Panc1 (cell line): Measurements from ENCODE around the gene KRT73. TPM values are rescaled to one million over a fixed set of nuclear protein-coding genes. Genes with fewer than 3 reads are reported as not detected.

ENCODE experiments used
- ATAC-seq: fragments of 200-7000 bp; cut with Tn5 transposase; 2 replicates; pipeline ENCODE4 v1.9.1; 2020; ENCODE audit warnings: mild to moderate bottlenecking, moderate library complexity
- BruUV-seq: library from RNA; stranded (reverse); fragments of 400-500 nt; replicated peaks from 2 replicates; lab custom pipeline; 2021; lab: Mats Ljungman, UMichigan
- CTCF ChIA-PET: fragments of 300-600 bp; sonication (Branson Sonifier 250); formaldehyde crosslinking; loops from one replicate; lab custom pipeline; 2022; ENCODE audit warnings: antibody characterized with exemption; lab: Charles Lee
- POLR2A ChIA-PET: fragments of 300-600 bp; sonication (Branson Sonifier 250); formaldehyde crosslinking; loops from one replicate; lab custom pipeline; 2022; ENCODE audit warnings: antibody characterized with exemption; lab: Charles Lee
- DNase-seq: peaks from one replicate; pipeline ENCODE4 v3.0.0-alpha.2; 2010; ENCODE audit warnings: low read depth, low spot score
- H3K27ac ChIP-seq: 2 replicates; pipeline ENCODE4 v1.5.1; 2011; ENCODE audit warnings: mild to moderate bottlenecking, low read length, inconsistent platforms
- H3K27me3 ChIP-seq: fragments of 200-500 bp; sonication (Bioruptor generic); 2 replicates; pipeline ENCODE4 v1.6.0; 2014; ENCODE audit warnings: low read length, inconsistent platforms; ENCODE audit not compliant: control insufficient read depth, insufficient read depth
- H3K36me3 ChIP-seq: fragments of 200-500 bp; sonication (Bioruptor generic); 2 replicates; pipeline ENCODE4 v1.5.1; 2014; ENCODE audit warnings: inconsistent platforms, mild to moderate bottlenecking, low read length, moderate library complexity; ENCODE audit not compliant: control insufficient read depth, insufficient read depth
- H3K4me1 ChIP-seq: 2 replicates; pipeline ENCODE4 v1.5.1; 2011; ENCODE audit warnings: inconsistent platforms, mild to moderate bottlenecking, low read length, moderate library complexity; ENCODE audit not compliant: control insufficient read depth, insufficient read depth
- H3K4me3 ChIP-seq, 2 experiments: 2 replicates each; pipeline ENCODE4 v1.5.1; 2011 to 2012; ENCODE audit warnings: low read depth in 2 of 2, low read length in 2 of 2, mild to moderate bottlenecking in 2 of 2, inconsistent platforms in 1 of 2, moderate library complexity in 1 of 2
- H3K9me3 ChIP-seq: fragments of 200-500 bp; sonication (Bioruptor generic); 2 replicates; pipeline ENCODE4 v1.5.1; 2014; ENCODE audit warnings: low read depth, mild to moderate bottlenecking, inconsistent platforms, low read length, moderate library complexity; ENCODE audit not compliant: control insufficient read depth, insufficient read depth
- POLR2AphosphoS5 ChIP-seq: IDR thresholded peaks from 2 replicates; pipeline ENCODE4 v1.6.1; 2012; ENCODE audit warnings: mild to moderate bottlenecking, low read depth, low read length, moderate library complexity
- SIN3A ChIP-seq: IDR thresholded peaks from 2 replicates; pipeline ENCODE4 v1.6.1; 2012; ENCODE audit warnings: low read depth, mild to moderate bottlenecking, low read length, moderate library complexity, borderline replicate concordance; ENCODE audit not compliant: insufficient read depth
- TCF7L2 ChIP-seq: IDR thresholded peaks from 2 replicates; pipeline ENCODE4 v1.6.1; 2011; ENCODE audit warnings: mild to moderate bottlenecking, low read depth, low read length, inconsistent platforms
- in situ Hi-C: cut with HindIII; loops from 2 replicates; pipeline ENCODE4 v1.10.0; 2016; ENCODE audit warnings: low sequenced_read_pairs, low pct_unique_long_range_greater_than_20kb
- intact Hi-C: fragments of 100-400 bp; cut with micrococcal nuclease; formaldehyde crosslinking; loops from one replicate; pipeline ENCODE4 v1.10.0; 2022; ENCODE audit not compliant: unreplicated experiment
- total RNA-seq: library from RNA; stranded (reverse); gene quantifications from one replicate; pipeline ENCODE4 v1.2.1, GENCODE V29; 2021; ENCODE audit not compliant: unreplicated experiment
- TF ChIP-seq, protein P1 (sequence below), 2 experiments: IDR thresholded peaks; 2 replicates each; pipeline ENCODE4 v1.6.1; 2011 to 2012; ENCODE audit warnings: low read depth in 2 of 2, control low read depth in 1 of 2, low read length in 1 of 2, mild to moderate bottlenecking in 1 of 2, moderate library complexity in 1 of 2; ENCODE audit not compliant: insufficient read depth in 1 of 2
- TF ChIP-seq, protein P2 (sequence below): fragments of 450-650 bp; IDR thresholded peaks from 2 replicates; pipeline ENCODE4 v1.5.1; 2017; ENCODE audit warnings: mild to moderate bottlenecking

Gene KRT73
- total RNA-seq, 1 experiment from 2014 or later: not detected

DNA sequence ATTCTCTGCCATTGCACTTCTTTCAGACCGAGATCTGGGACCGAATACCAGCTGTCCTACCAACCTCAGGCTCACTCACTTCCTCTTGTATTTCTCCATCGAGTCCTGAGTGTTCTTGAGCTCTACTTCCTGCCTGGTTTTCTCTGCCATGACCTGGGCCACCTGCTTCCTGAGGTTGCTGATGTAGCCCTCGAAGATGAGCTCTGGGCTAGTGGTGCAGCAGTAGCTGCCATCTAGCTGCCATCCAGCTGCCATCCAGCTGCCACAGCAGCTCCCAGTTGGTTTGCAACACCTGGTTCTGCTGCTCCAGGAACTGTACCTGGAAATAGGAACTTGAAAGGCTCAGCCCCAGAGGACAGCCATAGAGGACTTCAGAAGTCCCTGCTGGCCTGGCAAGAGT, 15.0 kb upstream of the KRT73 start:
- no peaks in the 10 kb centered on the region for H3K4me1 ChIP-seq
- BruUV-seq: no TSS peak
- H3K9me3 ChIP-seq: no peaks in the 10 kb centered on the region
- ChIA-PET POLR2A (no interaction called here), CTCF (no interaction called here)
- no peaks in the 10 kb centered on the region for H3K36me3 ChIP-seq
- ATAC-seq: no peak
- intact Hi-C loops: no loop called here
- H3K27me3 ChIP-seq: no peaks in the 10 kb centered on the region
- TF ChIP-seq, protein P1, sequence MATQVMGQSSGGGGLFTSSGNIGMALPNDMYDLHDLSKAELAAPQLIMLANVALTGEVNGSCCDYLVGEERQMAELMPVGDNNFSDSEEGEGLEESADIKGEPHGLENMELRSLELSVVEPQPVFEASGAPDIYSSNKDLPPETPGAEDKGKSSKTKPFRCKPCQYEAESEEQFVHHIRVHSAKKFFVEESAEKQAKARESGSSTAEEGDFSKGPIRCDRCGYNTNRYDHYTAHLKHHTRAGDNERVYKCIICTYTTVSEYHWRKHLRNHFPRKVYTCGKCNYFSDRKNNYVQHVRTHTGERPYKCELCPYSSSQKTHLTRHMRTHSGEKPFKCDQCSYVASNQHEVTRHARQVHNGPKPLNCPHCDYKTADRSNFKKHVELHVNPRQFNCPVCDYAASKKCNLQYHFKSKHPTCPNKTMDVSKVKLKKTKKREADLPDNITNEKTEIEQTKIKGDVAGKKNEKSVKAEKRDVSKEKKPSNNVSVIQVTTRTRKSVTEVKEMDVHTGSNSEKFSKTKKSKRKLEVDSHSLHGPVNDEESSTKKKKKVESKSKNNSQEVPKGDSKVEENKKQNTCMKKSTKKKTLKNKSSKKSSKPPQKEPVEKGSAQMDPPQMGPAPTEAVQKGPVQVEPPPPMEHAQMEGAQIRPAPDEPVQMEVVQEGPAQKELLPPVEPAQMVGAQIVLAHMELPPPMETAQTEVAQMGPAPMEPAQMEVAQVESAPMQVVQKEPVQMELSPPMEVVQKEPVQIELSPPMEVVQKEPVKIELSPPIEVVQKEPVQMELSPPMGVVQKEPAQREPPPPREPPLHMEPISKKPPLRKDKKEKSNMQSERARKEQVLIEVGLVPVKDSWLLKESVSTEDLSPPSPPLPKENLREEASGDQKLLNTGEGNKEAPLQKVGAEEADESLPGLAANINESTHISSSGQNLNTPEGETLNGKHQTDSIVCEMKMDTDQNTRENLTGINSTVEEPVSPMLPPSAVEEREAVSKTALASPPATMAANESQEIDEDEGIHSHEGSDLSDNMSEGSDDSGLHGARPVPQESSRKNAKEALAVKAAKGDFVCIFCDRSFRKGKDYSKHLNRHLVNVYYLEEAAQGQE (IDR thresholded peaks at IDR 0.05; ENCODE audit: insufficient read depth in 1 of 2, low read depth in 2 of 2, low read length in 1 of 2): no peak
- TF ChIP-seq SIN3A: no peak
- TF ChIP-seq TCF7L2: no peak
- TF ChIP-seq, protein P2, sequence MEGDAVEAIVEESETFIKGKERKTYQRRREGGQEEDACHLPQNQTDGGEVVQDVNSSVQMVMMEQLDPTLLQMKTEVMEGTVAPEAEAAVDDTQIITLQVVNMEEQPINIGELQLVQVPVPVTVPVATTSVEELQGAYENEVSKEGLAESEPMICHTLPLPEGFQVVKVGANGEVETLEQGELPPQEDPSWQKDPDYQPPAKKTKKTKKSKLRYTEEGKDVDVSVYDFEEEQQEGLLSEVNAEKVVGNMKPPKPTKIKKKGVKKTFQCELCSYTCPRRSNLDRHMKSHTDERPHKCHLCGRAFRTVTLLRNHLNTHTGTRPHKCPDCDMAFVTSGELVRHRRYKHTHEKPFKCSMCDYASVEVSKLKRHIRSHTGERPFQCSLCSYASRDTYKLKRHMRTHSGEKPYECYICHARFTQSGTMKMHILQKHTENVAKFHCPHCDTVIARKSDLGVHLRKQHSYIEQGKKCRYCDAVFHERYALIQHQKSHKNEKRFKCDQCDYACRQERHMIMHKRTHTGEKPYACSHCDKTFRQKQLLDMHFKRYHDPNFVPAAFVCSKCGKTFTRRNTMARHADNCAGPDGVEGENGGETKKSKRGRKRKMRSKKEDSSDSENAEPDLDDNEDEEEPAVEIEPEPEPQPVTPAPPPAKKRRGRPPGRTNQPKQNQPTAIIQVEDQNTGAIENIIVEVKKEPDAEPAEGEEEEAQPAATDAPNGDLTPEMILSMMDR: no peak
- TF ChIP-seq POLR2AphosphoS5: no peak
- in situ Hi-C loops: no loop called here
- H3K4me3 ChIP-seq: no peak overlapping the region
- DNase-seq: no peak
- no peak overlapping the region for H3K27ac ChIP-seq

DNA sequence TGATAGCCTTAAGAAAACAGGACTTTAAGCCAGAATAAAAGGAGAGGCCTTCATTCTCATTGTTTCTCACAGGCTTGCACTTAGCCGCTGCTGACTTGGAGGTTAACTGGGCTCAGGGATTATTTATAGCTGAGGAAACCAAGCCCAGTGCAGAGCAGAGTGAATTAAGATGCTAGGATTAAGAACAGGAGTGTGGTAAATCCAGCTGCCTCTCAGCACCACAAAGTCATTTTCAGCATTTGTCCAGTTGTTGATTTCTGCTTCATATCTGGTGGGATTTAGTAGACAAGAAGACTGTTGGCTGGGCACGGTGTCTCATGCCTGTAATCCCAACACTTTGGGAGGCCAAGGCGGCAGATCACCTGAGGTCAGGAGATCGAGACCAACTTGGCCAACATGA, 14.3 kb upstream of the KRT73 start:
- Histone ChIP-seq H3K27me3 (no peaks in the 10 kb centered on the region), H3K4me3 (no peak overlapping the region), H3K36me3 (no peaks in the 10 kb centered on the region), H3K27ac (no peak overlapping the region), H3K9me3 (no peaks in the 10 kb centered on the region), H3K4me1 (no peaks in the 10 kb centered on the region)
- CTCF ChIA-PET: no interaction called here
- DNase-seq (no peak), ATAC-seq (no peak)
- POLR2A ChIA-PET: no interaction called here
- intact Hi-C loops: no loop called here
- TF ChIP-seq, protein P2: no peak
- TF ChIP-seq, protein P1 (IDR thresholded peaks at IDR 0.05; ENCODE audit: insufficient read depth in 1 of 2, low read depth in 2 of 2, low read length in 1 of 2): no peak
- TF ChIP-seq POLR2AphosphoS5: no peak
- TF ChIP-seq SIN3A: no peak
- no peak for TF ChIP-seq TCF7L2
- no TSS peak for BruUV-seq
- in situ Hi-C loops: no loop called here
